Islet of Langerhans (tissue), 1 donor: ENCODE data around the gene TTC14.

Experiments used
- FAIRE-seq: peaks from one replicate; lab custom pipeline; 2011; peaks lifted over from hg19 to GRCh38; lab: Jason Lieb, UNC

Gene TTC14

GRCh38 chr3:180633722-180634121 is 31.8 kb downstream of the TTC14 start:
- no peak for FAIRE-seq

- FAIRE-seq = no peak
Measured at GRCh38 chr3:180640987-180641386, 39.0 kb downstream of the TTC14 start.

GRCh38 chr3:180646187-180646790 is 44.3 kb downstream of the TTC14 start:
- no peak for FAIRE-seq

GRCh38 chr3:180656406-180656805 is 54.4 kb downstream of the TTC14 start:
- FAIRE-seq = no peak

GRCh38 chr3:180657094-180657493 is 55.1 kb downstream of the TTC14 start:
- FAIRE-seq = no peak
